ENCODE results near the gene RHO.

- TF ChIP-seq CTCF (IDR thresholded peaks at IDR 0.05) = no peak
- no peak for TF ChIP-seq ATF3 (CRISPR knock-in tag; conservative IDR thresholded peaks at IDR 0.05)
- no peak for TF ChIP-seq ESRRA (CRISPR knock-in tag; IDR thresholded peaks at IDR 0.05; ENCODE audit: borderline replicate concordance)
- TF ChIP-seq ZNF121 (CRISPR knock-in tag; IDR thresholded peaks at IDR 0.05) = no peak
- TF ChIP-seq NR1H2 (CRISPR knock-in tag; IDR thresholded peaks at IDR 0.05) = no peak
- no peak for TF ChIP-seq MAX (CRISPR knock-in tag; IDR thresholded peaks at IDR 0.05)
- TF ChIP-seq ZNF232 (CRISPR knock-in tag; IDR thresholded peaks at IDR 0.05) = no peak
Measured at GRCh38 chr3:129493206-129493605, 35.2 kb upstream of the RHO start.

Data from WTC11 (cell line).